Stimulated activated CD4-positive, alpha-beta T cell treated with anti-CD3 and anti-CD28 coated beads, Interleukin-4, amount 100 ng/mL, for 1 hour (primary cell): Measurements from ENCODE around the gene OR13C8.
"Not testable (repeated sequence)": the region's sequence is repeated elsewhere in the genome, so short reads cannot be mapped to it uniquely, and the experiment has no call there.

Source experiments
- DNase-seq: peaks from one replicate; pipeline ENCODE4 v3.0.0-alpha.2; 2020

OR13C8 gene, protein sequence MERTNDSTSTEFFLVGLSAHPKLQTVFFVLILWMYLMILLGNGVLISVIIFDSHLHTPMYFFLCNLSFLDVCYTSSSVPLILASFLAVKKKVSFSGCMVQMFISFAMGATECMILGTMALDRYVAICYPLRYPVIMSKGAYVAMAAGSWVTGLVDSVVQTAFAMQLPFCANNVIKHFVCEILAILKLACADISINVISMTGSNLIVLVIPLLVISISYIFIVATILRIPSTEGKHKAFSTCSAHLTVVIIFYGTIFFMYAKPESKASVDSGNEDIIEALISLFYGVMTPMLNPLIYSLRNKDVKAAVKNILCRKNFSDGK

DNA sequence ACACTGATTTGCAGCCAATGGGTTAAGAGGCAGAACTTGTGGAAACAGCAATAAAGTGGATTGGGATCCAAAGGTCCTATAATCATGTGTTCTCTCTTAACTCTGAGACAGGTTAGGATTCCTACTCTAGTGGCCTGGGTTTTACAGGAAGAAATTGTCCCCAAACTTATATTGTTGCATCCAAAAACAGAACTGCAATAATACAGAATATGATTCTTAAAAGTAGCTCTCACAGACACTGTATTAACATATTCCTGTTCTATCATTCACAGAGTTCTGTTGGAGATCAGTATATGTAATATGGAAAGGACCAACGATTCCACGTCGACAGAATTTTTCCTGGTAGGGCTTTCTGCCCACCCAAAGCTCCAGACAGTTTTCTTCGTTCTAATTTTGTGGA lies at the start of gene OR13C8:
Gene OR13C8 (plus strand): TSS at position 301 of the 400 bp plus-strand sequence. CDS start 0 bp downstream, at position 301.
- no peak for DNase-seq

DNA sequence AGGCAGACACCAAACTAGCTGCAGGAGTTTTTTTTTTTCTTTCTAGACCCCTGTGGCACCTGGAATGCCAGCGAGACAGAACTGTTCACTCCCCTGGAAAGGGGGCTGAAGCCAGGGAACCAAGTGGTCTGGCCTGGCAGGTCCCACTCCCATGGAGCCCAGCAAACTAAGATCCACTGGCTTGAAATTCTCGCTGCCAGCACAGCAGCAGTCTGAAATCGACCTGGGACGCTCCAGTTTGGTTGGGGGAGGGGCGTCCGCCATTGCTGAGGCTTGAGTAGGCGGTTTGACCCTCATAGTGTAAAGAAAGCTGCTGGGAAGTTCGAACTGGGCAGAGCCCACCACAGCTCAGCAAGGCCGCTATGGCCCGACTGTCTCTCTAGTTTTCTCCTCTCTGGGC lies 48.7 kb upstream of the OR13C8 start:
- not testable (repeated sequence) for DNase-seq

DNA sequence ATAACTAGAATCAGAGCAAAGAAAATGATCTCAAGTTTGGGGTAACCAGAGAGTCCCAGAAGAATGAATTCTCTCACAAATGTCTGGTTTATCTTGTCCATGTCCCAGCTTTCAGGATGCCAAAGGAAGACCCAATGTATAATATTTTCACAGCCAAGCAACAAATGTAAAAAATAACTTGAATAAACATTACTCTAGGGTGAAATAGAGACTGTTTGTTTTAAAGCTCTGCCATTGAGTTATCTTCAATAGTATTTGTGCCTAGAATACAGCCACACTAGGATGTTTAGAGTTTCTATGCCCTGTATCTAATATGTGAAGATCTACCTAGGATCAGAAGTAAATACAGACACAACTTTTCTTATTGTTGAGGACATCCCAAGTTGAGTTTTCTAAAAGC lies 41.9 kb upstream of the OR13C8 start, which contains the start of gene OR13C4:
Gene OR13C4 (minus strand): TSS at position 101 of the 400 bp plus-strand sequence. CDS start 0 bp downstream, at position 101.
- DNase-seq: no peak

DNA sequence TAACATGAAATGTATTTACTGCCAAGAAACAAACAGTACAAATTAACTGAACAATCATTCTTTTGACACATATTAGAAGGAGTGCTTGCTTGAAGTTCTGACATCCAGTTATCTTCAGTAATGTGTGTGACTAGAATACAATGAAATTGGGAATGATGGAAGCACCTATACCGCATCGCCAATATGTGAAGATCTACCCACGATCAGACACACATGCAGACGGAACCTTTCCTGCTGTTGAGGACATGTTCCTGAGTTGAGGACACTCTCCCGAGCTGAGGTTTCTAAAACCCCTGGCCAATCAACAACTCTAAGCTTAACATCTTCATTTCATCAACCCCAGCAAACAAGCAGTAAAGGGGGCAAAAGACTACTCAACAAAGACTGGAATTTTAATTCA lies 32.2 kb upstream of the OR13C8 start, which contains the start of gene OR13C3:
Gene OR13C3 (minus strand): TSS at position 101 of the 400 bp plus-strand sequence. CDS start 133 bp downstream, outside the sequence.
- no peak for DNase-seq

DNA sequence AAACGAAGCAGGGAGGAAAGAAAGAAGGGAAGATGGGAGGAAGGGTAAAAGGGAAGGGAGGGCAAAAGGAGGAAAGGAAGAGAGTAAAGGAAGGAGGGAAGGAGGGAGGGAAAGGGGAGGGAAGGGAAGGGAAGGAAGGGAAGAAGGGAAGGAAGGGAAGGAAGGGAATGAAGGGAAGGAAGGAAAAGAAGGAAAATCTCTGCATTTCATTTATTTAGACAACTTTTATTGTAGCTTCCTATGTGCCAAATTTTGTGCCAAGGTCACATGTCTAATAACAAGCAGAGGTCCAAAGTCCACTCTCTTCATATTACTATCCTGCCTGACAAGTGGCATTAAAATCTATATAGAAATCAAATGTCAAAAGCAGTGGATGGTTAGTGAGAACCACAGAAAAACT lies 29.7 kb upstream of the OR13C8 start:
- DNase-seq: no peak

DNA sequence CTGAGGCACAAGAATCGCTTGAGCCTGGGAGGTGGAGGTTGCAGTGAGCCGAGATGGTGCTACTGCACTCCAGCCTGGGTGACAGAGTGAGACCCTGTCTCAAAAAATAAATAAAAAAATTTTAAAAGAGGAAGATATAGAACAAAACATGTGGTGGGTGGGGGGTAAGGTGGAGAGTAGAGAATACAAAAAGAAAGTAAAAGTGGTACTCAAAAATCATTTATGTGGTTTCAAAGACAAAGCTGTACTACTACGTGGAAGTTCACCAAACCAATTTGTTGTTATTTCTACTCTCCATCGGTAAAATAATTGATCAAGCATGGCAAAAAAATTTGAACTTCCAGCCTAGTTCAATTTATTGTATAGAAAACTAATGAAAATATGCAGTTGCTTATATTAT lies 24.3 kb upstream of the OR13C8 start:
- no peak for DNase-seq

DNA sequence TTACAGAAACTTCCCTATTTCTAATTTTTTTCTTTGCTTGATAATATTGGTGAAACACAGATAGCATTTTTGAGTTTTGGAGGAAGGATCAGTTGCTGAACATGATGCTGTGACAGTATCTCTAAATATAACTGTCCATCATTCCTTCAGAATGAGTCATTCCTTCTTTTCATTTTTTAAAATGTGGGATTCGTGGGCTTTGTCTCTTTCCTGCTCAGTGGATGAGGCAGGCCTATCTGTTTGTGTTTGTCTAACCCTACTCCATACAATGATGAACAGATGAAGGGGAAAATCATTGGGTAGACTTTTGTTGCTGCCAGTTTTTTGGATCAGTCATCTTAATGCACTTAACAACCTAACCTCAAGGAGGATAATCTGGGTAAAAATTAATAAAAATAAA lies 15.7 kb upstream of the OR13C8 start:
- DNase-seq: no peak

DNA sequence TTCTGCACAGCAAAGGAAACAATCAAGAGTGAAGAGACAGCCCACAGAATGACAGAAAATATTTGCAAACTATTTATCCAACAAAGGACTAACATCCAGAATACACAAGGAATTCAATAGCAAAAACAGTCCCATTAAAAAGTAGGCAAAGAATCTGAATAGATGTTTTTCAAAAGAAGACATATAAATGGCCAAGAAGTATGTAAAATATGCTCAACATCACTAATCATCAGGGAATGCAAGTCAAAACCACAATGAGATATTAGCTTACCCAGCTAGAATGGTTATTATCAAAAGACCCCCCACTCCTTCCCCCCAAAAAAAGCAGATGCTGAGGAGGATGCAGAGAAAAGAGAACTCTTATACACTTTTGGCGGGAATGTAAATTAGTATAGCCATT lies 13.4 kb upstream of the OR13C8 start:
- no peak for DNase-seq

DNA sequence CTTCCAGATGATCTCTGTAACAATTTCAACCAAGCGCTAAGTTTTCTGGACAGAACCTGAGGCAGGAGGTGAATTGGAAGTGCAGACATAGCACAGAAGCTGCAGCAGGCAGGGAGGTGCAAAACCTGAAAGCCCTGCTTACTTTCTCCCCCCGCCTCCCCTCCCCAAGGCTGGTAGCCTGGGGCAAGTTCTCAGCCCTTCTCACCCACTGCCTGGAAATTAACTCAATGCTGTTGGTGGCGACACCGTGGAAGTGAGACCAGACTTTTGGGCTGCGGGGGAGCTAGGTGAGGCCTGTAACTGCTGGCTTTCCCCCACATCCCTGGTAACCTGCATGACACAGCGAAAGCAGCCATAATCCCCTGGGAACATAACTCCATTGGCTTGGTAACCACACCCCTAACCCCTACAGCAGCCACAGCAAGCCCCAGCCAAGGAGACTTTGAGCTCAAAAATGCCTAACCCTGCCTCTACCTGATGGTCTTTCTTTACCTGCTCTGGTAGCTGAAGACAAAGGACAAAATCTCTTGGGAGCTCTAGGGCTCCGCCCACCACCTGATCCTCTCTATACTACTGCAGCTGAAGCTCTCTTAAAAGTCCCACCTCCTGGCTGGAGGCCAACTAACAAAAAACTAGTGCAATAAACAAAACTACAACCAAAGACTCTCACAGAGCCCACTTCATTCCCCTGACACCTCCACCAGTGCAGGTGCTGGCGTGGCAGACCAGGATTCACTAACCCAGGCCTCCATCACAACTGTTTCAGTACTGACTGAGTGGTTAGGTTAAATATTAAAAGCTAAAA lies 11.9 kb upstream of the OR13C8 start:
- DNase-seq: no peak

DNA sequence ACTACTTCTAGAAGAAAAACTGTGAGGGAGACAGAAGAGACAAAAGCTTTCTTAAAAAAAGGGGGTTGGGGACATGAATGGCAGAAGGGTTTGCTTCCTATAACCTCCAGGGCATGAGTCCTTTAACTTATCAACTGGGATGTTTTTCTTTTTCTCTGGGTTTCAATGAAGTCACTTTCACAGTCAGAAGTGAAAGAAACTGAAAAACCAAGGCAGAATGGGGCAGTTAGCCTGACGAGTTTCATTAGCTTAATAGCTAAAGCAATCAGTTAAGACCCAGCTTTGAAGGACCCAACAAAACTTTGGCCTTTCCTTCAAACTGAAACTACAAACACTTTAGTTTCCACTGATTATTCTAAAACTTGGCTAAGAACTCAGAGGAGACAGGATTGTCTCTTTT lies 4.6 kb upstream of the OR13C8 start:
- DNase-seq: no peak

DNA sequence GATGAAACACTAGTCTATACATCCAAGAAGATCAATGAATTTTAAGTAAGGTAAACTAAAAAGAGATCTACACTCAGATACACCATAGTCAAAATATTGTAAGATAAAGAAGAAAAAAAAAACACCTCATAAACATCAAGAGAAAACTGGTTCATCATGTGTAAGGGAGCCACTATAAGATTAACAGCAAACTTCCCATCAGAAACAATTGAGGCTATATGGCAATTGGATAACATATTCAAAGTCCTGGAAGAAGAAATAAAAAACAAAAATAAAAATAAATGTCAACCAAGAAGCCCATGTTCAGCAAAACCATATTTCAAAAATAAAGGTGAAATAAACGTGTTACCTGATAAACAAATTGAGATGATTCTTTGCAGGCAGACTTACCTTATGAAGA lies 3.6 kb downstream of the OR13C8 start:
- DNase-seq: no peak

DNA sequence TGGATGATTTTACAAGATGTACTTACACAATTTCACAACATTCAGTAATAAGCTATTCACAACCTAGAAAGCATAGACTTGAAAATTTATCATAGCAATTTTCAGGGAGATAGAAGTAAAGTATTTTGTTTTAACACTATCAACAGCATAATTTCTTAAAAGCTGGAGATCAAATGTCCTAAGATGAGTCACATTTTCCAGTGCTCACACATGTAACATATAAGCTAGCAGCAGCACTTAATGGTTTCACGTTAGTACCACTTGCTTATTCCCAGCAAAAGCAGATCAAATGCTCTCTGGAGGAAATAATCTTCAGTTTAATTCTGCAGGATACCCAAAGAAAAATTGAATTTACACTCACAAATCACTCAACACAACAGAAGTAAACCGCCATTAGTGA lies 6.5 kb downstream of the OR13C8 start:
- DNase-seq: no peak

DNA sequence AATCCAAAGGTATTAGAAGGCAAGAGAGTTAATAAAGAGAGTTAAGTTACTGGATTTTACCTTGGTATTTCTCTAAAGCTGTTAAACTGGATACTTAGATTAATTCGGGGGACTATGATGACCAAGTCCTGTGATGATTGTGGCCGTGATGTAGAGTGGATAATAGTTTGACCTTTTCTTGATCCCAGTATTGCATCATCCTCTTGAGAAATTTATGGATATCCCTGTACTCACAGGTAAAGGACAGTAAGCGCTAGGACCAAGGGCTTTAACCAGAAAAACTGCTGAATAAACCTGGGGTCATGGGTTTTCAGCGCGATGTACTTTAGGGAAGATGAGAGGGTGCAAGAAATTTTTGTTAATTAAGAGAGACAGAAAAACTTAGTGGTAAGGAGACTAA lies 8.3 kb downstream of the OR13C8 start:
- DNase-seq: no peak

DNA sequence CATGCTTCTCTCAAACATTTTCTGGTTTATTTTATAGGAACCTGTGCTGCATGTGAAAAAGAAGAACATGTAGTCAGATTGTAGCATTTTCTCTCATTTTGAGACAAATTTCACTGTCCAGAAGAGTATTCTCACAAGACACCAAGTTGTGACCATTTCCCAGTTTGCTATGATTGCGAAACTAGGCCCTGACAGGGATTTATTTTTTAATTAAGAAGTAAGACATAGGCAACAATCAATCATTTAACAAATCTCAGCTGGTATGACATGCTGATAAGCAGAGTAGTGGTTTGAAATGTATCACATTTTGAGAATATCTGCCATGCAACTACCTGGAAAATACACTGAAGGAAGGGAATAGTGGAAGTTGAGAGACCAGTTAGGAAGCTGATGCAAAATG lies 11.6 kb downstream of the OR13C8 start:
- DNase-seq: no peak

DNA sequence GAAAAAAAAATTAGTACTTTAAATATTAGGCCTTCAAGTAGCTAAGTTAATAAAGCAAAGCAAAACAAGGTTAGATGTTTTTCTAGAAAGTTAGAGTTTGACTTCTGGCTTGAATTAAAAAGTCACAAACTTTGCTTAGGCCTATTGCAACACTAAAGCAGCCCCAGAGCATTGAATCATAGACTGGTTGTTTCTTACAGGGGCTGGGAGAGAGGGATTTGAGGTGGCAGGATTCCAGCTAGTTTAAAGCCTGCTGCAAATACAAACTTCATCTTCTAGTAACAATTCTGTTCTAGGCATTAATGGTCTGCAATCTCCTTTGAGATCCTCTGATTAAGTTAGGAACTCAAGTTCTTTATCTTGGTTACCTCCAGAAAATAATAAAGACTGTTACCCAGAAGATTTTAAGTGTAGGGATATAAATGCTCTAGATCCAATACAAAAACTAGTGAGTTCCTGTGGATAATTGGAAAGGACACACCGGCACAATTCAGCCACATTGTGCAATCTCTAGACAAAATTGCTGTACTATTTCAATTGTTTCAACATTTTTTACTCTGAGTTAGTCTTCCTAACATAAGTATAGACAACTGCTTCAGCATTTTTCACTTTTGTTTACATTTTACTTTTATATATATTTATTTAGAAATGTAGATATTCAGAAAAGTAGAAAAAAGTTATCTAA lies 17.7 kb downstream of the OR13C8 start:
- DNase-seq: no peak

DNA sequence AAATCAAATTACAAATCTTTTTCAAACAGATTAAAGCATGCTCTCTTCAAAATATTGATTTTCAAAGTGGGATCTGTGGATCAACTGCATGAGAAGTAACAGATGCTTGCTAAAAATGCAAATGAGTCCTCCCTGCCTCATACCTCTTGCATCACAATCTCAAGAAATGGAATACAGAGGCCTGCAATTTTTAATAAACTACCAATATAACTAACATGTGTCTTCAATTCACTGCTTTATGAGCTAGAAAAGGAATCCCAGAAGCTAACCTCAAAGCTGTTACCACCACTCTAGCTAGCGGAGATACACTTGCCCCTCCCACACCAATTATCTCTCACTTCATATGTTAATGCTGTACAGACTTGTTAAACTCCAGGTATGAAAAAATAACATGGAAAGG lies 20.7 kb downstream of the OR13C8 start:
- DNase-seq: no peak

DNA sequence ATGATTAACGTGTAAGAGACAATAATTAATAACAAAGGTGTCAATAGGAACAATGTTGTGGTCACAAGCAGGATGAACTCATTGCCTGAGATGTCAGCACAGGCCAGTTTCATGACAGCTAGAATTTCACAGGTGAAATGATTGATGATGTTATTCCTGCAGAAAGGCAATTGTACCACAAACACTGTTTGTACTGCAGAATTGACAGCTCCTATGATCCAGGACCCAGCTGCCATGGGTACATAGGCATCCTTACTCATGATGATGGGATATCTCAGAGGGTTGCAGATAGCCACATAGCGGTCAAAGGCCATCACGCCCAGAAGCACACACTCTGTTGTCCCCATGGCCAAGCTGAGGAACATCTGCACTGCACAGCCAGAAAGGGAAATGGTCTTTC lies 29.8 kb downstream of the OR13C8 start:
- not testable (repeated sequence) for DNase-seq

DNA sequence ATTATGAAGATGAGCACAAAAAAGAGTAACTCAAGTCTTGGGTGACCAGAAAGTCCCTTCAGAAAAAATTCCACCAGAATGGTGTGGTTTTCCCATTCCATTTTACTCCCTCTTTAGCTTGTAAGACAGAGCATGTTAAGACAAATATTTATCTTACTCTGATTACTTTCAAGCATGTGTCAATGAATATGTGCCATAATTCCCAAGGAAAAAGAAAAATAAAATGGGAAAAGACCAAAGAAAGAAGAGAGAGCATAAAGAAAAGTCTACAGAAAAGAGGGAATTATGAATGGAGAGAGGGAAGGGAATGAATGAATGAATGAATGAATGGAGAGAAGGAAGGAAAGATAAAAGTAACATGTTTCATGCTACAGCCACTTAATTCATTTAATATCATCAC lies 30.3 kb downstream of the OR13C8 start, which contains the start of gene OR13C5:
Gene OR13C5 (minus strand): TSS at position 101 of the 400 bp plus-strand sequence. CDS start 0 bp downstream, at position 101.
- DNase-seq: not testable (repeated sequence)

DNA sequence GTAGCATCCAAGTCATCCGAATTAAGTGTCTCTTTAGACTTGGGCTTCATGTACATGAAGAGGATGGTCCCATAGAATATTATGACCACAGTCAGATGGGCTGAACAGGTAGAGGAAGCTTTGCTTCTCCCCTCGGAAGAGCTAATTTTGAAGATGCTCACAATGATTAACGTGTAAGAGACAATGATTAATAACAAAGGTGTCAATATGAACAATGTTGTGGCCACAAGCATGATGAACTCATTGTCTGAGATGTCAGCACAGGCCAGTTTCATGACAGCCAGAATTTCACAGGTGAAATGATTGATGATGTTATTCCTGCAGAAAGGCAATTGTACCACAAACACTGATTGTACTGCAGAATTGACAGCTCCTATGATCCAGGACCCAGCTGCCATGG lies 35.8 kb downstream of the OR13C8 start:
- DNase-seq: no peak

DNA sequence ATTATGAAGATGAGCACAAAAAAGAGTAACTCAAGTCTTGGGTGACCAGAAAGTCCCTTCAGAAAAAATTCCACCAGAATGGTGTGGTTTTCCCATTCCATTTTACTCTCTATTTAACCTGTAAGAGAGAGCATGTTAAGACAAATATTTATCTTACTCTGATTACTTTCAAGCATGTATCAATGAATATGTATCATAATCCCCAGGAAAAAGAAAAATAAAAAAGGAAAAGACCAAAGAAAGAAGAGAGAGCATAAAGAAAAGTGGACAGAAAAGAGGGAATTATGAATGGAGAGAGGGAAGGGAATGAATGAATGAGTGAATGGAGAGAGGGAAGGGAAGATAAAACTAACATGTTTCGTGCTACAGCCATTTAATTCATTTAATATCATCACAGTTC lies 36.6 kb downstream of the OR13C8 start, which contains the start of gene OR13C2:
Gene OR13C2 (minus strand): TSS at position 101 of the 400 bp plus-strand sequence. CDS start 0 bp downstream, at position 101.
- DNase-seq: not testable (repeated sequence)

DNA sequence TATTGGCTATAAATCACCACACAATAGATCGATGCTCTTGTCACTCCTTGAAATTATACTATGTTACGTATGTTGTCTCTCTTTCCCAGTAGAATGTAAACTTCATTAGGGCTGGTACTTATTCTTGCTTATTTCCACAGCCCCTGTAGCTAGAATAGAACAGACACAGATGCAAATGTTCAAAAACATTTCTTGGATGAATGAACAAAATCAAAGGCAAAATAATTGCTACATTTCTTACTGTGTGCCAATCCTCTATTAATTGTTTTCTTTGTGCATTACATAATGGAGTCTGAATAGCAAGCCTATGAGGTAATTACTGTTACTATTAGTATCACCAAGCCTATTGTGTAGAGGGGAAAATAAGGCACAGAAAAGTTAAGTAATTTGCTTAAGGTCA lies 37.2 kb downstream of the OR13C8 start:
- no peak for DNase-seq

DNA sequence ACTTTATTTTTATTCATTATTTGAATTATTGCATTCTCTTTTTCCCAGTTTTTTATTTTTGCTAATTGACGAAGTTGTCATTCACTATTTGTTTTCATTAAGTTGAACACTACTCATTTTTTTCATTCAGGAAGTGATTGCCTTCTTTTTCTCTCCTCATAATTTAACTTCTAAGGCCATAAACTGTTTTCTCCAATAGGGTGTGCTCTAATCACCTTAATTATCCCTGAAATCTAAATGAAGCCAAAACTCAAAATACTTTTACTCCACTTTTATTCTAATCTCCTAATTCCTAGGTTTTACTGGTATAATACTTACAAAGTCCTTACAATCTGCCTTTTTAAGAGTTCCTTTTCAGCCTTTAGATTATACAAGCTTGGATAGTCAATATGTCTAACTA lies 39.4 kb downstream of the OR13C8 start:
- DNase-seq: no peak

DNA sequence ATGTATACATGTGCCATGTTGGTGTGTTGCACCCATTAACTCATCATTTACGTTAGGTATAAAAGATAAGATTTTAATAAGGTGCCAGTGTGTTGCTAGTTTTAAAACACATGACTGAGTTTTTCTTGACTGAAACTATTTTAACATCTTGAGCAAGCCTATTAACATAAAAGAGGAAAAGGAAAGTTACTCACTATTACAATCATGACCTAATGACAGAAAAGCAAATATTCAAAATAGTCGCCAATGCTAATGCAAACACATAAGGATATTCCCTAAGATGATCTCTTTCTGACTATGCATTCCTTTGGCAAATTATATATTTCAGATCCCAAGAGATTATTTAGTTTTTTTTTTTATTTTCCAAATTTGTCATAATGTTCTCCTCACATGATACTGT lies 42.2 kb downstream of the OR13C8 start:
- DNase-seq: no peak
